Neural cell (in vitro differentiated cells): Measurements from ENCODE around the gene TPRG1. TPM values are rescaled to one million over a fixed set of nuclear protein-coding genes. Genes with fewer than 3 reads are reported as not detected.

Experiments
- H2AFZ ChIP-seq: fragments of 200-600, 300-800 bp; sonication (generic), shearing (Covaris generic); 2 replicates; pipeline ENCODE4 v1.6.0; 2014; ENCODE audit warnings: low read depth, mild to moderate bottlenecking, antibody characterized with exemption, low read length, moderate library complexity
- H3F3A ChIP-seq: fragments of 200-600 bp; shearing (Covaris generic); 2 replicates; pipeline ENCODE4 v1.6.1; 2016; ENCODE audit warnings: mild to moderate bottlenecking, moderate library complexity, mixed read lengths, antibody characterized with exemption, low read length; ENCODE audit not compliant: insufficient read depth, poor library complexity, severe bottlenecking
- H3K27ac ChIP-seq: fragments of 200-600, 300-800 bp; sonication (generic), shearing (Covaris generic); 2 replicates; pipeline ENCODE4 v1.5.1; 2014; ENCODE audit warnings: mild to moderate bottlenecking, low read length, moderate library complexity
- H3K27me3 ChIP-seq: fragments of 300-800, 200-600 bp; sonication (generic), shearing (Covaris generic); 2 replicates; pipeline ENCODE4 v1.6.0; 2014; ENCODE audit warnings: mild to moderate bottlenecking, low read depth, low read length, moderate library complexity; ENCODE audit not compliant: insufficient read depth
- H3K36me3 ChIP-seq: fragments of 300-800, 200-600 bp; sonication (generic), shearing (Covaris generic); 2 replicates; pipeline ENCODE4 v1.5.1; 2014; ENCODE audit warnings: mild to moderate bottlenecking, antibody characterized with exemption, low read length, moderate library complexity; ENCODE audit not compliant: insufficient read depth
- H3K4me2 ChIP-seq: fragments of 300-800, 200-600 bp; sonication (generic), shearing (Covaris generic); 2 replicates; pipeline ENCODE4 v1.6.0; 2014; ENCODE audit warnings: mild to moderate bottlenecking, low read length
- H3K4me3 ChIP-seq: fragments of 300-800, 200-600 bp; sonication (generic), shearing (Covaris generic); 2 replicates; pipeline ENCODE4 v1.5.1; 2014; ENCODE audit warnings: mild to moderate bottlenecking, low read length, moderate library complexity
- H3K79me2 ChIP-seq: fragments of 200-600 bp; shearing (Covaris generic); replicated peaks from 2 replicates; pipeline ENCODE4 v1.6.0; 2014; ENCODE audit warnings: mild to moderate bottlenecking, low read length, moderate library complexity; ENCODE audit not compliant: insufficient read depth
- H3K9ac ChIP-seq: fragments of 300-800, 200-600 bp; sonication (generic), shearing (Covaris generic); 2 replicates; pipeline ENCODE4 v1.6.1; 2016; ENCODE audit warnings: mild to moderate bottlenecking, low read length, mixed read lengths
- H3K9me2 ChIP-seq: fragments of 200-600 bp; shearing (Covaris generic); 2 replicates; pipeline ENCODE4 v1.6.1; 2016; ENCODE audit warnings: mild to moderate bottlenecking, low read length, mixed read lengths; ENCODE audit not compliant: insufficient read depth
- H3K9me3 ChIP-seq: fragments of 200-600, 300-800 bp; sonication (generic), shearing (Covaris generic); 2 replicates; pipeline ENCODE4 v1.6.1; 2016; ENCODE audit warnings: mild to moderate bottlenecking, mixed run types, low read length, moderate library complexity, mixed read lengths
- H4K20me1 ChIP-seq: fragments of 200-600 bp; shearing (Covaris generic); 2 replicates; pipeline ENCODE4 v1.6.1; 2016; ENCODE audit warnings: mild to moderate bottlenecking, mixed run types; ENCODE audit not compliant: insufficient read depth
- CTCF ChIP-seq: fragments of 450-650 bp; IDR thresholded peaks from 2 replicates; pipeline ENCODE4 v1.5.1; 2014; ENCODE audit warnings: antibody characterized with exemption, mild to moderate bottlenecking, moderate library complexity; ENCODE audit not compliant: poor library complexity, severe bottlenecking
- EP300 ChIP-seq: fragments of 450-650 bp; conservative IDR thresholded peaks from 2 replicates; pipeline ENCODE4 v1.6.1; 2014; ENCODE audit warnings: antibody characterized with exemption, mild to moderate bottlenecking, moderate library complexity; ENCODE audit not compliant: poor library complexity, severe bottlenecking
- EZH2 ChIP-seq: fragments of 200-600, 300-800 bp; shearing (Covaris generic), sonication (generic); IDR thresholded peaks from 2 replicates; pipeline ENCODE4 v1.6.1; 2014; ENCODE audit warnings: antibody characterized with exemption, low read length, borderline replicate concordance, mild to moderate bottlenecking; ENCODE audit not compliant: insufficient read depth, poor library complexity, severe bottlenecking
- MXI1 ChIP-seq: fragments of 450-650 bp; conservative IDR thresholded peaks from 2 replicates; pipeline ENCODE4 v1.6.1; 2014; ENCODE audit warnings: antibody characterized with exemption, mild to moderate bottlenecking; ENCODE audit not compliant: poor library complexity, severe bottlenecking
- POLR2AphosphoS5 ChIP-seq: IDR thresholded peaks from 2 replicates; pipeline ENCODE4 v1.6.1; 2012
- RAD21 ChIP-seq: fragments of 450-650 bp; conservative IDR thresholded peaks from 2 replicates; pipeline ENCODE4 v1.6.1; 2014; ENCODE audit warnings: antibody characterized with exemption, mild to moderate bottlenecking, moderate library complexity
- REST ChIP-seq: IDR thresholded peaks from 2 replicates; pipeline ENCODE4 v1.6.1; 2012; ENCODE audit warnings: borderline replicate concordance
- SMC3 ChIP-seq: fragments of 450-650 bp; conservative IDR thresholded peaks from 2 replicates; pipeline ENCODE4 v1.6.1; 2014; ENCODE audit warnings: antibody characterized with exemption, mild to moderate bottlenecking, moderate library complexity; ENCODE audit not compliant: poor library complexity
- TAF1 ChIP-seq: IDR thresholded peaks from 2 replicates; pipeline ENCODE4 v1.6.1; 2012; ENCODE audit warnings: low read depth
- polyA plus RNA-seq: library from polyadenylated mRNA; depleted of rRNA; stranded (reverse); fragments of >200 nt; gene quantifications from 2 replicates; pipeline ENCODE4 v1.2.3, GENCODE V29; 2014

TPRG1 gene
- polyA plus RNA-seq, 1 donor from 2014 or later = 0.17 TPM

GRCh38 chr3:189236352-189236751 is 64.6 kb downstream of the TPRG1 start:
- Histone ChIP-seq H3K9ac (no peak overlapping the region), H4K20me1 (no peaks in the 10 kb centered on the region), H2AFZ (no peak overlapping the region), H3K4me2 (no peak overlapping the region), H3K9me2 (no peaks in the 10 kb centered on the region), H3F3A (no peaks in the 10 kb centered on the region), H3K27ac (no peak overlapping the region), H3K9me3 (no peaks in the 10 kb centered on the region), H3K27me3 (no peaks in the 10 kb centered on the region), H3K79me2 (no peaks in the 10 kb centered on the region), H3K36me3 (no peaks in the 10 kb centered on the region), H3K4me3 (no peak overlapping the region)
- TF ChIP-seq EZH2 (no peak), REST (no peak), EP300 (no peak), POLR2AphosphoS5 (no peak), TAF1 (no peak), CTCF (no peak), MXI1 (no peak), SMC3 (no peak), RAD21 (no peak)

GRCh38 chr3:189237526-189237925 is 65.8 kb downstream of the TPRG1 start:
- no peaks in the 10 kb centered on the region for H3K9me2 ChIP-seq
- H2AFZ ChIP-seq = no peak overlapping the region
- no peaks in the 10 kb centered on the region for H3K79me2 ChIP-seq
- no peaks in the 10 kb centered on the region for H3F3A ChIP-seq
- no peaks in the 10 kb centered on the region for H4K20me1 ChIP-seq
- TF ChIP-seq POLR2AphosphoS5 (no peak), MXI1 (no peak), SMC3 (no peak), REST (no peak), TAF1 (no peak), CTCF (no peak), EP300 (no peak), EZH2 (no peak), RAD21 (no peak)
- no peaks in the 10 kb centered on the region for H3K36me3 ChIP-seq
- no peak overlapping the region for H3K9ac ChIP-seq
- H3K27me3 ChIP-seq = no peaks in the 10 kb centered on the region
- H3K9me3 ChIP-seq = no peaks in the 10 kb centered on the region
- H3K4me3 ChIP-seq = no peak overlapping the region
- H3K4me2 ChIP-seq = no peak overlapping the region
- H3K27ac ChIP-seq = no peak overlapping the region
